Right renal pelvis (tissue), 4 donors: ENCODE measurements around the gene ZNF512B. TPM values are rescaled to one million over a fixed set of nuclear protein-coding genes. Genes with fewer than 3 reads are reported as not detected.

ENCODE experiments used
- DNase-seq, 4 donors: peaks; one replicate each; pipeline ENCODE4 v3.0.0-alpha.2; 2013; ENCODE audit warnings: low read depth in 4 of 4, low spot score in 3 of 4, missing footprints in 1 of 4
- polyA plus RNA-seq, 4 donors: library from polyadenylated mRNA; unstranded; fragments of 120-200 nt; gene quantifications; one replicate each; pipeline ENCODE4 v1.2.1, GENCODE V29; 2013; ENCODE audit not compliant: insufficient read length in 4 of 4

Gene ZNF512B
- polyA plus RNA-seq, 4 donors: 24.9 to 31.9 (median 26.1) TPM

DNA sequence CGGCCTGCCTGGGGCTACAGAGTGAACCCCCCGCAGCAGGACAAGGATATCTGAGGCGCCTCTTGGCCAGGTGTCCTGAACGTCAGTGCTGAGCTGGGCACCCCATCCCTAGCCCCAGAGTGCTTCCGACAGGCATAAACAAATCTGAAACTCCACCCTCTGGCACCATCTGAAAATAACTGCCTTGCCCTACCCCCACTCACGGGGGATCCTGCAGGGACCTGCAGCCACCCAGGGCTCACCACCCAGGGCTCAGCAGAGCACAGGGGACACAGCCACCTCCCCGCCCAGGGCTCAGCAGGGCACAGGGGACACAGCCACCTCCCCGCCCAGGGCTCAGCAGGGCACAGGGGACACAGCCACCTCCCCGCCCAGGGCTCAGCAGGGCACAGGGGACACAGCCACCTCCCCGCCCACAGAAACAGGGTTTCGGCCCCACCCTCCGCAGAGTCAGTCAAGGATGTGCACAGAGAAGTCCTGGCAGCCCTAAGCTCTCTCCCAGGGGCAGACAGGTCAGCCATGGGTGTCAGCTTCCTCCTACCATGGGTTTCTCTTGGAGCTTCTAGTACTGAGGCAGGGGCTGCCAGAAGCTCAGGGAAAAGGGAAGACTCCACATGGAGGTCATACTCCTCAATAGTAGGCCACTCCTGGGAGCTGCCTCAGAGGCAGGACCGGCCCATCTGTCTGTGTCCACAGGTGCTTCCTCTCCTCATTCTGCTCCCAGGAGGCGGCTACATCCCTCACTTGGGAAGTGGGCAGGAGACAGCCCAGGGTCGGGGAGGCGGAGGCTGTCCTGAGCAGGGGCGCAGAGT lies 18.1 kb downstream of the ZNF512B start:
- DNase-seq: no peak

GRCh38 chr20:63950701-63951397 lies 18.9 kb downstream of the ZNF512B start:
- no peak for DNase-seq

GRCh38 chr20:63947638-63948456 lies 21.9 kb downstream of the ZNF512B start:
- DNase-seq: no peak

GRCh38 chr20:63946986-63947637 lies 22.6 kb downstream of the ZNF512B start:
- DNase-seq: no peak

- DNase-seq: no peak
Measured at GRCh38 chr20:63945921-63946920, 23.5 kb downstream of the ZNF512B start.

DNA sequence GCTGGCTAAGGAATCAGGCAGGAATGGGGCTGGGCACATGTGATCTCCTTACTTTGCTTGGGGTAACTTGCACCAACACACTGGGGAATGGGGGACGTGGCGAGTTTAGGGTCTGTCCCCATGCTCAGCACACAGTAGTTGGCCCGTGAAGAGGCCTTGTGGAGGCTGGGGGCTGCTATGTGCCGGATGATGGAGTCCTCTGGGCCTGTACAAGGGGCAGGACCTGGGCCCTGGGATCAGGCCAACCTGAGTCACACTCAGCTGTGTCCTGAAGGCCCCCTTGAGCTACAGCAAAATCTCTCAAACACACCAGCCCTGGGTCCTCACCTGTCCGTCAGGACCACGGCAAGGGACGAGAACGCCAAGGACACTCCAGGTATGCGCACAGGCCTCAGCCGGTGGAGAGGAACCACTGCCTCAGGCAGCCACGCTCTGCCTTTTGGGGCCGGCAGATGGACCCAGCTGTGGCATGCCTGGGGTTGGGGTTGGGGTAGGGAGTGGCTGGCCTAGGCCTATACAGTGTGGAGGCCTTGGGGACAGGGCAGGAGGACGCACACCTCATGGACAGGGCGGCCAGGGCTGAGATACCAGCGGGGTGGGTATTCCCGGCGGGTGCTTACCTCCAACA lies 24.6 kb downstream of the ZNF512B start:
- no peak for DNase-seq

DNA sequence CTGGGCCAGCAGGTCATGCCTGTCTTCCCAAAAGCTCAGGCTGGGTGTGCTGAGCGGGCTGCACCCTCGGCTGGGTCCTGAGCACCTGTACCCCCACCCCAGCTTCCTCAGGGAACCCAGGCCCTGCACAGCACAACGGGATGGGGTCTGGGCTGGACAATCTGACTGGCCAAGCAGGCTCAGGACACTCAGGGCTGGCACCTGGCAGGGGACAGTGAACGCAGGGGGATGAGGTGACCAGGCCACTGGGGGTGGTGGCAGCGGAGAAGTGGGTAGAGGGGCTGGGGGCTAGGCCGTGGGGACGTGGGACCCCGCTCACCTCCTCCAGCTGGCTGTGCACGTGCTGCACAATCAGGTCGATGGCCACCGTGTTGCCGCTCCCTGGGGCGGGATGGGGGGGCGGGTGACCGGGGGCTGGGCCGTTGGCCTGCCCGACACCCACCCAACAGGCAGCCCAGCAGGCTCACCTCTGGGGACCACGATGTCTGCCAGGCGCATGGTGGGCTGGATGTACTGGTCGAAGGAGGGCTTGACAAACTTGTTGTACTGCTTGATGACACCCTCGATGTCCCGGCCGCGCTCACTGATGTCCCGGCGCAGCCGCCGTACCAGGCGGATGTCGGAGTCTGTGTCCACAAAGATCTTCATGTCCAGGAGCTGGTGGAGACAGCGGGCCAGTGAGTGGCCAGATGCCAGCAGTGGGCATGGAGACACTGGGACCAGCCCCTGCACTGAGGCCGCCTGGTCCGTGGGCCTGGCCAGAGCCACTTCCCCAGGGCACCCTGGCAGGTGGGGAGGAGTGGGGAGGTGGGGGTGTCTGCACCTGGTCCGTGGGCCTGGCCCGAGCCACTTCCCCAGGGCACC lies 25.4 kb downstream of the ZNF512B start:
- no peak for DNase-seq

DNA sequence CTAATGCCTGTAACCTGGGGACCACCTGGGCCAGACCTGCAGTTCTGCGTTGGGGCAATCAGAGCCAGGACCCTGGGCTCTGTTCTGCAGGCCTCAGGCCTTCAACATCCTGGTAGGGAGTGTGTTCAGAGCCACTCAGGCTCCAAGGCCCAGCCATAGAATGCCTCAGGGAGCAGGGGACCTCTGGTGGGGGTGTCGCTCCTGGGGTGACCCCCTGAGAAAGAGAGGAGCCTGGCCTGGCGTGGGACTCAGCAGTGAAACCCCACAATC lies 26.0 kb downstream of the ZNF512B start:
- no peak for DNase-seq

- DNase-seq: no peak
Measured at GRCh38 chr20:63942969-63943807, 26.5 kb downstream of the ZNF512B start.

DNA sequence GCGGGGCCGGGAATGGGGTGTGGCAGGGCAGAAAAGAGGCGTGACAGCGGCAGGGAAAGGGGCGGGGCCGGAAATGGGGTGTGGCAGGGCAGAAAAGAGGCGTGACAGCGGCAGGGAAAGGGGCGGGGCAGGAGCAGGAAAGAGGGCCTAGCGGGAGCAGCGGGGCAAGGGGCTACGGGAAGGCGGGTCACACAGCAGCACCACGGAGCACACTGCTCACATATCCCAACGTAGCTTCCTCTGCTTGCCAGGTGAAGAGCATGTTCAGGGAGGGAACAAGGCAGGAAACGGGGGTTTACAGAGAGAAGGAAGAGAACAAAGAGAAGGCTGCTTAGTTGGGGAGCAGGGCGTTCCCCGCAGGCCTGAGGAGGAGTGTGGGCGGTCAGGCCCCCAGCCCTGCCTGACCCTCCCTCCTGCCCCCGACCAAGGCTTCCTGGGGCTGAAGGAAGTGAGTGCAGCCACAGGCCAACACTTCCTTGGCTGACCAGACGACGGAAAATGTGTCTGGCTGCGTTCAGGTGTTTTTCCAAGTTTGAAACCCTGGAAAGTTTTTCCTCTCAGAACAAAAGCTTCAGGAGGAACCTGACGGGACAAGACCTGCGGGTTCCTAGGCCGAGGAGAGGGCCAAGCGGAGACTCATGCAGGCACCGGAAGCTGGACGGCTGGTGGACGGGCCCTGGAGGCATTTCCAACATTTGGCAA lies 27.3 kb downstream of the ZNF512B start:
- peak in 1 of 4 donors; percentile 5 for DNase-seq

GRCh38 chr20:63941282-63942081 lies 28.2 kb downstream of the ZNF512B start:
- no peak for DNase-seq

DNA sequence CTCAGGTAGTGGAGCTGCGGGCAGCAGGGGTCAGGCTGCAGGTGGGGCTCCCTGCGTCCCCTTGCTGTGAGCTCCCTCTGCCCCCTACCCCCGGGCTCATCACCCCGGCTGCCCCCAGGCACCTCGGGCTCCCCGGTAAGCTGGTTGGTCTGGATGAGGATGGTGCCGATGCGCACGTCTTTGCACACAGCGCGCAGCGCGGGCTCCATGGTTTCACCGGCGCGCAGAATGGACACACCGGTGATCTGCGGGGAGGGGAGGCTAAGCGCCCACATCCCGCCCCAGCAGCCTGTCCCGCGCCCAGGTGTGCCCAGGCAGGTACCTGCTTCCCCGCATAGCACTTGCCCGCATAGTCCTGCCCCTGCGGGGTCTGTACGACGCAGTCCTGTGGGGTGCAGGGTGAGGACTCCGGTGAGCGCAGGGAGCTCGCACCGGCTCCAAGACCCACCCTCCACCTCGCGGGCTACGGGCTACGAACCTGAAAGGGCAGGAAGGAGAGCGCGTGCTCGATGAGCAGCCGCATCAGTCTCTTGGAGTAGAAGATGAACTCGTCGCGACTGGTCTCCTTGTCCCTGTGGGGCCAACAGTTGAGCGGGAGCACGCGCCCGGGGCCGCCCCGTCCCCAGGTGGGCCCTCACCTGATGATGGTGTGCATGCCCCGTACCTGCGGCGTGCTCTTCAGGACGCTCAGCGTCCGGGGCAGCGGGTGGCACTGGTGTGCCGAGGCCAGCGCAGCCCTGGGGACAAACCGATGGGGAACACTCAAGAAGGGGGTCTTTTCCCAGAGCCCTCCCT lies 29.1 kb downstream of the ZNF512B start:
- no peak for DNase-seq

DNA sequence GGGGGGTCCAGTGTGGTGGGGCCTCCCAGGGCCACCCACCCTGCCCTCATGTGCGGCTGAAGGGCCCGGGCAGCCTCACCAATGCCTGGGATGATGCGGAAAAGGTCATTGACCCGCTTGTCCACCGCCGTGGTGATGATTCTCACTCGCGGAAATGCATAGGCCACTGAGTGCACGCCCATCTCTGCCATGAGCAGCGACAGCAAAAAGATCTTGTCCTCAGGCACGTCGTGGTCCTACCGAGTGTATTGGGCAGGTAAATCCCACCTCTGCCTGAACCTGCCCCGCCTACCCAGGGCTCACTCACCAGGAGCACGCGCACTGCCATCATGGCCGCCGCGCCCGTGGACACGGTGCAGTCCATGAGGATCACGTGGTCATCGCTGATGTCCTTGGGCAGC lies 29.7 kb downstream of the ZNF512B start:
- DNase-seq: no peak

- no peak for DNase-seq
Measured at GRCh38 chr20:63939061-63939935, 30.4 kb downstream of the ZNF512B start.
